ENCODE measurements around the gene CA7.

DNA sequence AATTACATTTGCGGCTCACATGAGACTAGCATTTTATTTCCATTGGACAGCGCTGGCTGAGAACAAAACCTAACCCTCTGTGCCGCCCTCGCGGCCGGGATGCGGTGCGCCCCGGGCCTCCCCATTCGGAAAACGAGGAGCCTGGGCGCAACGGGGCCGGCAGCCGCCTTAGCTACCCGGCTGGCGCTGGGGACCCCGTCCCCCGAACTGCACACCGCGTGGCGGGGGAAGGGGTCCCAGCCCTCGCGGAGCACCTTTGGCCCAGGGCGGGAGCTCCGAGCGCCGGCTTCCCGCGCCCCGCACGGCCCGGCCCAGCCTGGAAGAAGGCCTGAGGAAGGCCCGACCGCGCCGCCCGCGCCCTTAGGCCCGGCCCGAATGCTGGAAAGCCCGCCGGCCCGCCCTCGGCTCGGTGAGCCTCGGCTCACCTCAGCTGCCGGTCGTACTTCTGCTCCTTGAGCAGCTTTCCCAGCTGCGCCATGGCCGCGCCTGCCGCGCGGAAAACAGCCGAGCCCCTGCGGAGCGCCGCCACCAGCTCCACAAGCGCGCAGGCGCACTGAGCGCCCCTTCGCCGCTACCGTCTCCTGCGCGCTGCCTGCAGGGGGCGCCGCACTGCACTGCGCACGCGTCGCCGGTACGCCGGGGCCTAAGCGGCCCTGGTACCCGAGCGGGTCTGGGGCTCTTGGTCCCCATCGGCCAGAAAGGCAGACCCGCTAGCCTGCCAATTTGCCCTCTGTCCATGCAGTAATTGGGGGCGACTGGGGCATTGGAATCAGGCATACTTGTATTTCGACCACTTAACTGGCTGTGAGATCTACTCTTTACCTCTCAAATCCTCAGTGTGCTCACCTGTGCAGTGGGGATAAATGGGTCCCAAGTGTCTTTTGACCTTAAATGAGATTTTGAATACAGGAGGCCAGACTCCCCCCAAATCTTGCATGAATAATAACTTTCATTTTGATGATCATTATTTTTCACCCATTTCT, 13.5 kb upstream of the CA7 start, which contains the start of gene NAE1:
- TF ChIP-seq, protein P1, sequence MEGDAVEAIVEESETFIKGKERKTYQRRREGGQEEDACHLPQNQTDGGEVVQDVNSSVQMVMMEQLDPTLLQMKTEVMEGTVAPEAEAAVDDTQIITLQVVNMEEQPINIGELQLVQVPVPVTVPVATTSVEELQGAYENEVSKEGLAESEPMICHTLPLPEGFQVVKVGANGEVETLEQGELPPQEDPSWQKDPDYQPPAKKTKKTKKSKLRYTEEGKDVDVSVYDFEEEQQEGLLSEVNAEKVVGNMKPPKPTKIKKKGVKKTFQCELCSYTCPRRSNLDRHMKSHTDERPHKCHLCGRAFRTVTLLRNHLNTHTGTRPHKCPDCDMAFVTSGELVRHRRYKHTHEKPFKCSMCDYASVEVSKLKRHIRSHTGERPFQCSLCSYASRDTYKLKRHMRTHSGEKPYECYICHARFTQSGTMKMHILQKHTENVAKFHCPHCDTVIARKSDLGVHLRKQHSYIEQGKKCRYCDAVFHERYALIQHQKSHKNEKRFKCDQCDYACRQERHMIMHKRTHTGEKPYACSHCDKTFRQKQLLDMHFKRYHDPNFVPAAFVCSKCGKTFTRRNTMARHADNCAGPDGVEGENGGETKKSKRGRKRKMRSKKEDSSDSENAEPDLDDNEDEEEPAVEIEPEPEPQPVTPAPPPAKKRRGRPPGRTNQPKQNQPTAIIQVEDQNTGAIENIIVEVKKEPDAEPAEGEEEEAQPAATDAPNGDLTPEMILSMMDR (IDR thresholded peaks at IDR 0.05; ENCODE audit: poor library complexity, severe bottlenecking) = peak; percentile 100
- TF ChIP-seq, protein P2, sequence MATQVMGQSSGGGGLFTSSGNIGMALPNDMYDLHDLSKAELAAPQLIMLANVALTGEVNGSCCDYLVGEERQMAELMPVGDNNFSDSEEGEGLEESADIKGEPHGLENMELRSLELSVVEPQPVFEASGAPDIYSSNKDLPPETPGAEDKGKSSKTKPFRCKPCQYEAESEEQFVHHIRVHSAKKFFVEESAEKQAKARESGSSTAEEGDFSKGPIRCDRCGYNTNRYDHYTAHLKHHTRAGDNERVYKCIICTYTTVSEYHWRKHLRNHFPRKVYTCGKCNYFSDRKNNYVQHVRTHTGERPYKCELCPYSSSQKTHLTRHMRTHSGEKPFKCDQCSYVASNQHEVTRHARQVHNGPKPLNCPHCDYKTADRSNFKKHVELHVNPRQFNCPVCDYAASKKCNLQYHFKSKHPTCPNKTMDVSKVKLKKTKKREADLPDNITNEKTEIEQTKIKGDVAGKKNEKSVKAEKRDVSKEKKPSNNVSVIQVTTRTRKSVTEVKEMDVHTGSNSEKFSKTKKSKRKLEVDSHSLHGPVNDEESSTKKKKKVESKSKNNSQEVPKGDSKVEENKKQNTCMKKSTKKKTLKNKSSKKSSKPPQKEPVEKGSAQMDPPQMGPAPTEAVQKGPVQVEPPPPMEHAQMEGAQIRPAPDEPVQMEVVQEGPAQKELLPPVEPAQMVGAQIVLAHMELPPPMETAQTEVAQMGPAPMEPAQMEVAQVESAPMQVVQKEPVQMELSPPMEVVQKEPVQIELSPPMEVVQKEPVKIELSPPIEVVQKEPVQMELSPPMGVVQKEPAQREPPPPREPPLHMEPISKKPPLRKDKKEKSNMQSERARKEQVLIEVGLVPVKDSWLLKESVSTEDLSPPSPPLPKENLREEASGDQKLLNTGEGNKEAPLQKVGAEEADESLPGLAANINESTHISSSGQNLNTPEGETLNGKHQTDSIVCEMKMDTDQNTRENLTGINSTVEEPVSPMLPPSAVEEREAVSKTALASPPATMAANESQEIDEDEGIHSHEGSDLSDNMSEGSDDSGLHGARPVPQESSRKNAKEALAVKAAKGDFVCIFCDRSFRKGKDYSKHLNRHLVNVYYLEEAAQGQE (IDR thresholded peaks at IDR 0.05; ENCODE audit: borderline replicate concordance) = peak; percentile 74
- TF ChIP-seq EP300 (conservative IDR thresholded peaks at IDR 0.05; ENCODE audit: poor library complexity, severe bottlenecking) = peak; percentile 24
- no peak for TF ChIP-seq EZH2 (IDR thresholded peaks at IDR 0.05; ENCODE audit: borderline replicate concordance, insufficient read depth, low read length, poor library complexity, severe bottlenecking)
- TF ChIP-seq TAF1 (IDR thresholded peaks at IDR 0.05; ENCODE audit: low read depth) = peak; percentile 72
- TF ChIP-seq RAD21 (conservative IDR thresholded peaks at IDR 0.05) = peak; percentile 62
- TF ChIP-seq POLR2AphosphoS5 (IDR thresholded peaks at IDR 0.05) = peak; percentile 97
- peak; percentile 76 for TF ChIP-seq SMC3 (conservative IDR thresholded peaks at IDR 0.05; ENCODE audit: poor library complexity)
- TF ChIP-seq MXI1 (conservative IDR thresholded peaks at IDR 0.05; ENCODE audit: poor library complexity, severe bottlenecking) = peak; percentile 86
